Measurements from ENCODE around the gene ARL9.
A peak's percentile ranks its signal among the peaks of the same experiment; 100 is the strongest.

Gene ARL9

DNA sequence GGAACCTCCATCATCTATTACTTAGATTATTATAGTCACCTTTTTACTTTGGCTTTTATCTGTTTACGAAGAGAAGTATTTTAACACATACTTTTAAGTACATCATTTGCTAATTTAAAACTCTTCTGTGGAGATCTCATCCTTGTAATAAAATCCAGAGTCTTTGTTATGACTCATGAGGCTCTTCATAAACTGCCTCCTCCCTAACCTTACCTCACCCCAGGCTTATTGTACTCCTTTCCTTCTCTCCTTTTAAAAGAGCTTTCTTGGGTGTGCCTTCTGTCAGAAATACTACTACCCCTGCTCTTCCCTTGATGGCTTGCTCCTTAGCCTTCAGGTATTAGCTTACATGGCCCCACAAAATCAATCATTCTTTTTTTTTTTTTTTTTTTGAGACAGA is 6.6 kb downstream of the ARL9 start:
- H3K36me3 ChIP-seq (ENCODE audit: control insufficient read depth in 1 of 2, insufficient read depth in 2 of 2, low read length in 2 of 2), result no peaks in the 10 kb centered on the region
- H3K4me2 ChIP-seq (ENCODE audit: low read length), result no peak overlapping the region
- H3K18ac ChIP-seq (ENCODE audit: low read length), result no peak overlapping the region
- H3K79me1 ChIP-seq (ENCODE audit: low read length), result no peaks in the 10 kb centered on the region
- H3K4me3 ChIP-seq (ENCODE audit: low read depth, low read length), result no peak overlapping the region
- H2BK5ac ChIP-seq (ENCODE audit: low read depth, low read length, poor library complexity), result no peak overlapping the region
- peaks cover 2% of the 10 kb centered on the region for H3K27me3 ChIP-seq (ENCODE audit: insufficient read depth, low read length)
- no peaks in the 10 kb centered on the region for H3K4me1 ChIP-seq (ENCODE audit: control insufficient read depth in 1 of 2, insufficient read depth in 2 of 2, low read length in 2 of 2)
- no peak overlapping the region for H4K12ac ChIP-seq (ENCODE audit: low read depth, low read length)
- H3K79me2 ChIP-seq (ENCODE audit: control insufficient read depth, insufficient read depth, low read length, poor library complexity), result no peaks in the 10 kb centered on the region
- H4K8ac ChIP-seq (ENCODE audit: low read depth, low read length), result no peak overlapping the region
- no peak overlapping the region for H4K91ac ChIP-seq (ENCODE audit: low read depth, low read length)
- no peak for DNase-seq
- H2BK12ac ChIP-seq (ENCODE audit: low read length), result no peak overlapping the region
- no peak overlapping the region for H3K9ac ChIP-seq (ENCODE audit: low read length)
- H2BK120ac ChIP-seq (ENCODE audit: insufficient read depth, low read length, poor library complexity), result no peak overlapping the region
- no peak overlapping the region for H3K27ac ChIP-seq (ENCODE audit: low read depth, low read length)
- H3K4ac ChIP-seq (ENCODE audit: low read depth, low read length), result no peak overlapping the region
- no peaks in the 10 kb centered on the region for H3K9me3 ChIP-seq (ENCODE audit: insufficient read depth, low read depth, low read length)
- H3K23ac ChIP-seq (ENCODE audit: low read length), result no peak overlapping the region
- no CpG with 5 or more reads among the region's 1 CpG for WGBS (ENCODE audit: extremely low coverage, insufficient coverage, insufficient read length)
- no peak overlapping the region for H3K14ac ChIP-seq (ENCODE audit: low read length)
- H2AK5ac ChIP-seq (ENCODE audit: low read length), result no peak overlapping the region
- no peak overlapping the region for H2AFZ ChIP-seq (ENCODE audit: insufficient read depth, low read length, poor library complexity)

- H3K4me3 ChIP-seq (ENCODE audit: low read depth, low read length), result no peak overlapping the region
- no peaks in the 10 kb centered on the region for H3K79me2 ChIP-seq (ENCODE audit: control insufficient read depth, insufficient read depth, low read length, poor library complexity)
- no peak overlapping the region for H2BK120ac ChIP-seq (ENCODE audit: insufficient read depth, low read length, poor library complexity)
- WGBS (ENCODE audit: extremely low coverage, insufficient coverage, insufficient read length), result no CpG with 5 or more reads among the region's 2 CpGs
- no peak overlapping the region for H3K14ac ChIP-seq (ENCODE audit: low read length)
- H2BK12ac ChIP-seq (ENCODE audit: low read length), result no peak overlapping the region
- no peak overlapping the region for H3K9ac ChIP-seq (ENCODE audit: low read length)
- no peaks in the 10 kb centered on the region for H3K79me1 ChIP-seq (ENCODE audit: low read length)
- H4K91ac ChIP-seq (ENCODE audit: low read depth, low read length), result no peak overlapping the region
- no peak overlapping the region for H3K4ac ChIP-seq (ENCODE audit: low read depth, low read length)
- no peak for DNase-seq
- no peak overlapping the region for H3K23ac ChIP-seq (ENCODE audit: low read length)
- H3K18ac ChIP-seq (ENCODE audit: low read length), result no peak overlapping the region
- no peaks in the 10 kb centered on the region for H3K27me3 ChIP-seq (ENCODE audit: insufficient read depth, low read length)
- H4K8ac ChIP-seq (ENCODE audit: low read depth, low read length), result no peak overlapping the region
- H4K12ac ChIP-seq (ENCODE audit: low read depth, low read length), result no peak overlapping the region
- H2AFZ ChIP-seq (ENCODE audit: insufficient read depth, low read length, poor library complexity), result no peak overlapping the region
- H3K4me1 ChIP-seq (ENCODE audit: control insufficient read depth in 1 of 2, insufficient read depth in 2 of 2, low read length in 2 of 2), result no peaks in the 10 kb centered on the region
- no peak overlapping the region for H2AK5ac ChIP-seq (ENCODE audit: low read length)
- no peak overlapping the region for H3K27ac ChIP-seq (ENCODE audit: low read depth, low read length)
- no peak overlapping the region for H3K4me2 ChIP-seq (ENCODE audit: low read length)
- H3K36me3 ChIP-seq (ENCODE audit: control insufficient read depth in 1 of 2, insufficient read depth in 2 of 2, low read length in 2 of 2), result no peaks in the 10 kb centered on the region
- H2BK5ac ChIP-seq (ENCODE audit: low read depth, low read length, poor library complexity), result no peak overlapping the region
- H3K9me3 ChIP-seq (ENCODE audit: insufficient read depth, low read depth, low read length), result no peaks in the 10 kb centered on the region
Observed at GRCh38 chr4:56513517-56513916, 7.9 kb downstream of the ARL9 start.

DNA sequence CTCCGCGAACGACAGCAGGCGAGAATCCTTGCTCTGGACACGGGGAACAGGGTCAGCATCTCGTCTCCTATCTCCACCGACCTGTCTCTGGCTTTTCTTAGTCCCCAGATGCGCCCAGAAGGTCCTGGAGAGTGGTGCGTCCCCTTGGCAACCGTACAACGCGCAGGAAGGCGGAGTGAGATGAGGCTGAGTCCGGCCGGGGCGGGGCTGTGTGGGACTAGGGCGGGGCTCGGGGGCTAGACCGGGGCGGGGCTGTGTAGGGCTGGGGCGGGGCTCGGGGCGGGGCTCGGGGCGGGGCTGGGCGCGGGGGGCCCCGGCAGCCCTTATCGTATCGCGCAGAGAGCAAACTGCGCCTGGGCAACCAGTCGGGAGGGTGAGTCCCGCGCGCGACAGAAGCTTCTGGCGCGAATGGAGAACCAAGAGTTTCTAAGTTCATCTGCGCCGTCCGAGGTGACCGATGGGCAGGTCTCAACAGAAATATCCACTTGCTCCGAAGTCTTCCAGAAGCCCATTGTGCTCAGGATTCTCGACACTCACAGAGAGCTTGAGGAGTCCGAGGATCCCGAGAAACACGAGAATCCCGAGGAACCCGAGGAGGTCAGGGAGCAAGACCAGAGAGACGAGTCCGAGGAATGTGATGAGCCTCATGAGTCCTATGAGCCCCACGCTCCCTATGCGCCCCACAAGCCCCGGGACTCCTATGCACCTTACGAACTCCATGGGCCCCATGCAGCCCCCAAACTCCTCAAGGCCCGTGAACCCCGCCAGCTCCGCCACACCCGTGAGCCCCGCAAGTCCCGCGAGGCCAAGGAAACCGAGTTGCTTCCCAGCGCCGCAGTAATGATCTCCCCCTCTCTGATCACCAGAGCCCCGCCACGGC is 24.9 kb downstream of the ARL9 start:
- no peaks in the 10 kb centered on the region for H3K79me1 ChIP-seq (ENCODE audit: low read length)
- H3K18ac ChIP-seq (ENCODE audit: low read length), result no peak overlapping the region
- H2BK12ac ChIP-seq (ENCODE audit: low read length), result no peak overlapping the region
- H3K4me1 ChIP-seq (ENCODE audit: control insufficient read depth in 1 of 2, insufficient read depth in 2 of 2, low read length in 2 of 2), result peaks cover 5 to 10% of the 10 kb centered on the region in 2 experiments
- WGBS (ENCODE audit: extremely low coverage, insufficient coverage, insufficient read length), result no CpG with 5 or more reads among the region's 68 CpGs
- H2AK5ac ChIP-seq (ENCODE audit: low read length), result no peak overlapping the region
- H3K23ac ChIP-seq (ENCODE audit: low read length), result no peak overlapping the region
- DNase-seq, result peak; percentile 48 to 77
- no peak overlapping the region for H3K9ac ChIP-seq (ENCODE audit: low read length)
- no peak overlapping the region for H2BK120ac ChIP-seq (ENCODE audit: insufficient read depth, low read length, poor library complexity)
- H3K27ac ChIP-seq (ENCODE audit: low read depth, low read length), result no peak overlapping the region
- peak overlapping the region; percentile 79 for H3K4me2 ChIP-seq (ENCODE audit: low read length)
- no peak overlapping the region for H2BK5ac ChIP-seq (ENCODE audit: low read depth, low read length, poor library complexity)
- no peak overlapping the region for H3K4ac ChIP-seq (ENCODE audit: low read depth, low read length)
- no peak overlapping the region for H4K8ac ChIP-seq (ENCODE audit: low read depth, low read length)
- no peak overlapping the region for H3K14ac ChIP-seq (ENCODE audit: low read length)
- no peaks in the 10 kb centered on the region for H3K9me3 ChIP-seq (ENCODE audit: insufficient read depth, low read depth, low read length)
- H4K12ac ChIP-seq (ENCODE audit: low read depth, low read length), result no peak overlapping the region
- peak overlapping the region; percentile 64 for H3K4me3 ChIP-seq (ENCODE audit: low read depth, low read length)
- H2AFZ ChIP-seq (ENCODE audit: insufficient read depth, low read length, poor library complexity), result no peak overlapping the region
- H4K91ac ChIP-seq (ENCODE audit: low read depth, low read length), result no peak overlapping the region
- no peaks in the 10 kb centered on the region for H3K79me2 ChIP-seq (ENCODE audit: control insufficient read depth, insufficient read depth, low read length, poor library complexity)
- peaks cover 17% of the 10 kb centered on the region for H3K27me3 ChIP-seq (ENCODE audit: insufficient read depth, low read length)
- H3K36me3 ChIP-seq (ENCODE audit: control insufficient read depth in 1 of 2, insufficient read depth in 2 of 2, low read length in 2 of 2), result no peaks in the 10 kb centered on the region

DNA sequence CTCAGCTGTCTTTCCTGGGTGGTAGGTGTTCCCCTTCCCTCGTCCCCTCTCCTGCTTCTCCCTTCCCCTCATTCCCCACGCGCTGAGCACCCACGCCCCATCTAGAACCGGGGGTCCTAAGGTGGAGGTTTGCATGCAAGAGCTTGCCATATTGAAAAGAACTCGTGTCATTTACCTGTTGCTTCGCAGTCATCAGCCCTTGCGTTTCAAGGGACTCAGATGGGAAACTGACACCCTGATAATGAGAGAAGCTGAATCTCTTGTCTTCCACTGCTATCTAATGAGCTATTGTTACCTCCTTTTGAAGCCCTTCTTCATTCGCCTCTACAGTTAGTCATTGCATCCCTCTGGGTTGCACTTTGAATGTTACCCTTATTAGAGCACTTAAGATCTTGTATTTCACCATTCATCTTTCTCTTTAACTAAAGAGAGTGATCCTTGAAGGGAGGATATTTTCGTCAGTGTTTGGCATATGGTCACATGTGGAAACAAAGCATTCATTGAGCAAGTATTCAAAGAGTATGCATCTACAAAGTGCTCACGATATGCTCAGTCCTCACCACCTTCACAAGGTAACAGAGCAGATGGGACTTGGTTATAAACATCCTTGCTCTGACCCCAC is 25.7 kb downstream of the ARL9 start:
- no peak overlapping the region for H3K27ac ChIP-seq (ENCODE audit: low read depth, low read length)
- H3K9me3 ChIP-seq (ENCODE audit: insufficient read depth, low read depth, low read length), result no peaks in the 10 kb centered on the region
- H3K4me3 ChIP-seq (ENCODE audit: low read depth, low read length), result peak overlapping the region; percentile 64
- H3K4me2 ChIP-seq (ENCODE audit: low read length), result peak overlapping the region; percentile 79
- H3K27me3 ChIP-seq (ENCODE audit: insufficient read depth, low read length), result peaks cover 17% of the 10 kb centered on the region
- H2BK120ac ChIP-seq (ENCODE audit: insufficient read depth, low read length, poor library complexity), result no peak overlapping the region
- no peak overlapping the region for H4K8ac ChIP-seq (ENCODE audit: low read depth, low read length)
- no peak overlapping the region for H3K18ac ChIP-seq (ENCODE audit: low read length)
- WGBS (ENCODE audit: extremely low coverage, insufficient coverage, insufficient read length), result no CpG with 5 or more reads among the region's 11 CpGs
- no peak overlapping the region for H4K12ac ChIP-seq (ENCODE audit: low read depth, low read length)
- no peak overlapping the region for H3K23ac ChIP-seq (ENCODE audit: low read length)
- no peak overlapping the region for H3K14ac ChIP-seq (ENCODE audit: low read length)
- no peak overlapping the region for H3K9ac ChIP-seq (ENCODE audit: low read length)
- no peak overlapping the region for H3K4ac ChIP-seq (ENCODE audit: low read depth, low read length)
- no peak overlapping the region for H2BK5ac ChIP-seq (ENCODE audit: low read depth, low read length, poor library complexity)
- H4K91ac ChIP-seq (ENCODE audit: low read depth, low read length), result no peak overlapping the region
- H3K36me3 ChIP-seq (ENCODE audit: control insufficient read depth in 1 of 2, insufficient read depth in 2 of 2, low read length in 2 of 2), result no peaks in the 10 kb centered on the region
- H2AFZ ChIP-seq (ENCODE audit: insufficient read depth, low read length, poor library complexity), result no peak overlapping the region
- H2AK5ac ChIP-seq (ENCODE audit: low read length), result no peak overlapping the region
- peak in 1 of 2 donors; percentile 8 for DNase-seq
- no peak overlapping the region for H2BK12ac ChIP-seq (ENCODE audit: low read length)
- no peaks in the 10 kb centered on the region for H3K79me1 ChIP-seq (ENCODE audit: low read length)
- H3K4me1 ChIP-seq (ENCODE audit: control insufficient read depth in 1 of 2, insufficient read depth in 2 of 2, low read length in 2 of 2), result peaks cover 5 to 10% of the 10 kb centered on the region in 2 experiments
- no peaks in the 10 kb centered on the region for H3K79me2 ChIP-seq (ENCODE audit: control insufficient read depth, insufficient read depth, low read length, poor library complexity)
